T-cell (primary cell): Measurements from ENCODE around the gene KANSL1. TPM values are rescaled to one million over a fixed set of nuclear protein-coding genes. Genes with fewer than 3 reads are reported as not detected.

Experiments used
- ATAC-seq, 4 experiments: fragments of 200-7000 bp in 3 of 4; fragments of 150-1000 bp in 1 of 4; cut with Tn5 transposase; replicated peaks in 1 of 4; 1 replicate in 3 of 4; 2 replicates in 1 of 4; pipeline ENCODE4 v1.10.0; 2021; ENCODE audit warnings: moderate library complexity in 3 of 4, mild to moderate bottlenecking in 2 of 4, moderate number of reproducible peaks in 1 of 4
- CTCF ChIA-PET, 2 donors: fragments of 300-600 bp; sonication (Branson Sonifier 250); formaldehyde crosslinking; loops; one replicate each; lab custom pipeline; 2022; ENCODE audit warnings: antibody characterized with exemption in 2 of 2; lab: Charles Lee
- POLR2A ChIA-PET, 2 donors: fragments of 300-600 bp; sonication (Branson Sonifier 250); formaldehyde crosslinking; loops; one replicate each; lab custom pipeline; 2022; ENCODE audit warnings: antibody characterized with exemption in 2 of 2; lab: Charles Lee
- DNase-seq, 35 experiments: peaks; one replicate each; pipeline versions ENCODE4 v3.0.0 to v3.0.0-alpha.2; 2013 to 2023
- H3K27ac ChIP-seq: one replicate; pipeline ENCODE4 v1.5.1; 2013; ENCODE audit warnings: low read length
- H3K27me3 ChIP-seq, 2 experiments: replicated peaks in 1 of 2; 1 replicate in 1 of 2; 2 replicates in 1 of 2; pipeline versions ENCODE4 v1.6.1 to v1.7.0; 2013; ENCODE audit warnings: low read length in 1 of 2, mixed read lengths in 1 of 2; ENCODE audit not compliant: control insufficient read depth in 2 of 2, insufficient read depth in 2 of 2; ENCODE audit errors: extremely low read depth in 1 of 2
- H3K36me3 ChIP-seq, 2 donors: 1 replicate in 1 of 2; 2 replicates in 1 of 2; pipeline versions ENCODE4 v1.6.1 to v1.7.0; 2013; ENCODE audit warnings: low read length in 1 of 2; ENCODE audit not compliant: control insufficient read depth in 2 of 2, insufficient read depth in 1 of 2; ENCODE audit errors: extremely low read depth in 1 of 2
- H3K4me1 ChIP-seq, 2 experiments: 1 replicate in 1 of 2; 2 replicates in 1 of 2; pipeline versions ENCODE4 v1.6.1 to v1.7.0; 2013; ENCODE audit warnings: low read length in 2 of 2, mixed read lengths in 1 of 2; ENCODE audit not compliant: insufficient read depth in 2 of 2, control insufficient read depth in 1 of 2; ENCODE audit errors: extremely low read depth in 1 of 2
- H3K4me3 ChIP-seq, 2 donors: 1 replicate in 1 of 2; 2 replicates in 1 of 2; pipeline versions ENCODE4 v1.5.1 to v1.7.0; 2013; ENCODE audit warnings: mild to moderate bottlenecking in 2 of 2, low read length in 1 of 2, moderate library complexity in 1 of 2; ENCODE audit not compliant: control insufficient read depth in 1 of 2; ENCODE audit errors: extremely low read depth in 1 of 2
- H3K9me3 ChIP-seq: 2 replicates; pipeline ENCODE4 v1.7.0; 2013
- H3K27ac Mint-ChIP-seq, 2 donors: one replicate each; pipeline ENCODE4 v1.8.0; 2020 to 2021; ENCODE audit warnings: mild to moderate bottlenecking in 2 of 2, mixed read lengths in 2 of 2
- H3K27me3 Mint-ChIP-seq, 2 donors: one replicate each; pipeline ENCODE4 v1.8.0; 2021 to 2022; ENCODE audit warnings: mixed read lengths in 2 of 2
- H3K36me3 Mint-ChIP-seq: one replicate; pipeline ENCODE4 v1.8.0; 2021; ENCODE audit warnings: mixed read lengths
- H3K4me1 Mint-ChIP-seq, 3 donors: one replicate each; pipeline ENCODE4 v1.8.0; 2020 to 2022; ENCODE audit warnings: mixed read lengths in 3 of 3, mild to moderate bottlenecking in 1 of 3
- H3K4me3 Mint-ChIP-seq, 3 donors: one replicate each; pipeline ENCODE4 v1.8.0; 2020 to 2022; ENCODE audit warnings: mild to moderate bottlenecking in 3 of 3, mixed read lengths in 3 of 3, moderate library complexity in 3 of 3
- H3K9me3 Mint-ChIP-seq, 3 donors: one replicate each; pipeline ENCODE4 v1.8.0; 2020 to 2022; ENCODE audit warnings: mixed read lengths in 3 of 3
- WGBS: methylation state at CpG from one replicate; pipeline ENCODE4 v1.1.5; 2013; ENCODE audit warnings: missing lambda C conversion rate; ENCODE audit not compliant: insufficient coverage; 5-methylcytosine and 5-hydroxymethylcytosine counted together
- total RNA-seq, 35 experiments: library from RNA in 6 of 35; stranded (reverse) in 6 of 35; fragments of 120-200 nt in 1 of 35; gene quantifications; one replicate each; pipeline versions ENCODE4 v1.2.1 to v1.2.4 and lab custom pipeline; 2013 to 2026

The KANSL1 gene
- total RNA-seq, 5 donors from 2014 or later (not counting 1 experiment from before 2014, with no cell fraction given): 113 to 301 (median 160) TPM

- ATAC-seq (no peak), DNase-seq (no peak)
- Mint-ChIP-seq H3K27me3 (no peaks in the 10 kb centered on the region), H3K36me3 (peaks cover 16% of the 10 kb centered on the region), H3K27ac (peak overlapping the region; percentile 68 to 76), H3K4me3 (peak overlapping the region in 1 of 3 donors; percentile 54), H3K9me3 (no peaks in the 10 kb centered on the region), H3K4me1 (peaks cover 94 to 98% (median 94%) of the 10 kb centered on the region in 3 donors)
- no peaks in the 10 kb centered on the region for H3K36me3 ChIP-seq
- H3K27ac ChIP-seq: no peak overlapping the region
- ChIA-PET POLR2A (interaction anchor here (0.6 to 1.5 kb wide), 2 partner anchors 22 to 571 kb away, joined by 4 to 8 read pairs; no protein-coding TSS in a partner anchor), CTCF (interaction anchor here in 1 of 2 donors (0.6 to 2.2 kb wide), 4 partner anchors 13 to 909 kb away, joined by 3 to 9 read pairs (median 5); partner anchors contain the start of gene KANSL1)
- WGBS: 94% methylated on average over 11 of the region's 18 CpGs
- H3K27me3 ChIP-seq: no peaks in the 10 kb centered on the region
- H3K9me3 ChIP-seq: no peaks in the 10 kb centered on the region
- H3K4me1 ChIP-seq: peaks cover 51 to 67% of the 10 kb centered on the region in 2 experiments
- no peak overlapping the region for H3K4me3 ChIP-seq
Measured at GRCh38 chr17:46158323-46159296, 34.6 kb downstream of the KANSL1 start.

- no peaks in the 10 kb centered on the region for H3K9me3 Mint-ChIP-seq
- Histone ChIP-seq H3K27me3 (no peaks in the 10 kb centered on the region), H3K36me3 (no peaks in the 10 kb centered on the region), H3K9me3 (no peaks in the 10 kb centered on the region), H3K27ac (no peak overlapping the region), H3K4me1 (peaks cover 51 to 68% of the 10 kb centered on the region in 2 experiments), H3K4me3 (no peak overlapping the region)
- ChIA-PET POLR2A (interaction anchor here (0.6 to 0.9 kb wide), 4 partner anchors 12 to 59 kb away, joined by 3 to 4 read pairs (median 4); partner anchors contain the start of gene KANSL1 (in 1 of the 2)), CTCF (interaction anchor here (0.5 to 2.7 kb wide), 12 partner anchors 10 to 908 kb away, joined by 3 to 9 read pairs (median 3); partner anchors contain the start of gene KANSL1 (in 1 of the 2))
- no peak for ATAC-seq
- WGBS: 83% methylated on average over 1 of the region's 3 CpGs
- DNase-seq: no peak
- peak overlapping the region; percentile 57 to 58 for H3K27ac Mint-ChIP-seq
- no peaks in the 10 kb centered on the region for H3K27me3 Mint-ChIP-seq
- H3K4me3 Mint-ChIP-seq: peak overlapping the region in 1 of 3 donors; percentile 27
- peaks cover 93 to 98% (median 94%) of the 10 kb centered on the region in 3 donors for H3K4me1 Mint-ChIP-seq
- H3K36me3 Mint-ChIP-seq: peaks cover 10% of the 10 kb centered on the region
Measured at GRCh38 chr17:46157443-46158062, 35.7 kb downstream of the KANSL1 start.

GRCh38 chr17:46154151-46154816 lies 38.9 kb downstream of the KANSL1 start:
- H3K36me3 ChIP-seq: no peaks in the 10 kb centered on the region
- H3K4me3 Mint-ChIP-seq: peak overlapping the region; percentile 45 to 70 (median 51)
- H3K36me3 Mint-ChIP-seq: peaks cover 4% of the 10 kb centered on the region
- ATAC-seq: peak; percentile 73 to 78 (median 76)
- H3K4me1 ChIP-seq: peaks cover 47 to 62% of the 10 kb centered on the region in 2 experiments
- no peaks in the 10 kb centered on the region for H3K27me3 ChIP-seq
- H3K27ac ChIP-seq: peak overlapping the region; percentile 22
- no peaks in the 10 kb centered on the region for H3K9me3 ChIP-seq
- DNase-seq: peak in 4 of 35 experiments; percentile 15 to 34 (median 20)
- H3K9me3 Mint-ChIP-seq: no peaks in the 10 kb centered on the region
- 0% methylated on average over 5 of the region's 9 CpGs for WGBS
- H3K4me1 Mint-ChIP-seq: peaks cover 92 to 96% (median 94%) of the 10 kb centered on the region in 3 donors
- POLR2A ChIA-PET: interaction anchor here (0.5 to 1.2 kb wide), 6 partner anchors 10 to 1282 kb away, joined by 3 to 8 read pairs (median 5); partner anchors contain the start of gene KANSL1 (in 1 of the 2)
- peak overlapping the region in 1 of 2 donors; percentile 29 for H3K4me3 ChIP-seq
- peak overlapping the region; percentile 82 to 86 for H3K27ac Mint-ChIP-seq
- no peaks in the 10 kb centered on the region for H3K27me3 Mint-ChIP-seq
- CTCF ChIA-PET: interaction anchor here (0.6 to 2.9 kb wide), 6 partner anchors 9 to 59 kb away, joined by 3 to 10 read pairs (median 3); partner anchors contain the start of gene KANSL1 (in 1 of the 2)

- DNase-seq (peak in 1 of 35 experiments; percentile 19), ATAC-seq (no peak)
- peaks cover 47 to 66% of the 10 kb centered on the region in 2 experiments for H3K4me1 ChIP-seq
- H3K27ac ChIP-seq: no peak overlapping the region
- no peaks in the 10 kb centered on the region for H3K36me3 ChIP-seq
- Mint-ChIP-seq H3K27ac (peak overlapping the region; percentile 62 to 76), H3K4me3 (peak overlapping the region in 1 of 3 donors; percentile 42), H3K9me3 (no peaks in the 10 kb centered on the region), H3K4me1 (peaks cover 93 to 97% (median 97%) of the 10 kb centered on the region in 3 donors), H3K27me3 (no peaks in the 10 kb centered on the region), H3K36me3 (peaks cover 4% of the 10 kb centered on the region)
- no peaks in the 10 kb centered on the region for H3K27me3 ChIP-seq
- H3K4me3 ChIP-seq: no peak overlapping the region
- WGBS: no CpG with 5 or more reads among the region's 2 CpGs
- POLR2A ChIA-PET: interaction anchor here (0.6 to 1.1 kb wide), 3 partner anchors 8 to 53 kb away, joined by 3 to 5 read pairs (median 3); no protein-coding TSS in a partner anchor
- CTCF ChIA-PET: interaction anchor here (0.6 to 1.6 kb wide), 7 partner anchors 8 to 61 kb away, joined by 3 to 5 read pairs (median 3); partner anchors contain the start of gene KANSL1 (in 1 of the 2)
- no peaks in the 10 kb centered on the region for H3K9me3 ChIP-seq
Measured at GRCh38 chr17:46152423-46152822, 40.8 kb downstream of the KANSL1 start.

GRCh38 chr17:46151762-46152161 lies 41.5 kb downstream of the KANSL1 start:
- Histone ChIP-seq H3K4me3 (no peak overlapping the region), H3K36me3 (no peaks in the 10 kb centered on the region), H3K9me3 (no peaks in the 10 kb centered on the region), H3K27ac (no peak overlapping the region), H3K27me3 (no peaks in the 10 kb centered on the region), H3K4me1 (peaks cover 53 to 65% of the 10 kb centered on the region in 2 experiments)
- Mint-ChIP-seq H3K4me3 (peak overlapping the region in 1 of 3 donors; percentile 42), H3K9me3 (no peaks in the 10 kb centered on the region), H3K27ac (peak overlapping the region in 1 of 2 donors; percentile 48), H3K4me1 (peaks cover 93 to 97% (median 96%) of the 10 kb centered on the region in 3 donors), H3K27me3 (no peaks in the 10 kb centered on the region), H3K36me3 (peaks cover 4% of the 10 kb centered on the region)
- no peak for DNase-seq
- ChIA-PET POLR2A (interaction anchor here in 1 of 2 donors (0.6 to 0.9 kb wide), 2 partner anchors 15 to 36 kb away, joined by 3 read pairs; no protein-coding TSS in a partner anchor), CTCF (interaction anchor here (0.6 to 1.6 kb wide), 6 partner anchors 10 to 41 kb away, joined by 3 to 5 read pairs (median 4); partner anchors contain the start of gene KANSL1 (in 1 of the 2))
- no peak for ATAC-seq
